Stromal cell of bone marrow (primary cell): ENCODE measurements around the gene CERS6.
A peak's percentile ranks its signal among the peaks of the same experiment; 100 is the strongest.

Source experiments
- DNase-seq: peaks from one replicate; pipeline ENCODE4 v3.0.0-alpha.2; 2012; ENCODE audit warnings: low read depth

The CERS6 gene

DNA sequence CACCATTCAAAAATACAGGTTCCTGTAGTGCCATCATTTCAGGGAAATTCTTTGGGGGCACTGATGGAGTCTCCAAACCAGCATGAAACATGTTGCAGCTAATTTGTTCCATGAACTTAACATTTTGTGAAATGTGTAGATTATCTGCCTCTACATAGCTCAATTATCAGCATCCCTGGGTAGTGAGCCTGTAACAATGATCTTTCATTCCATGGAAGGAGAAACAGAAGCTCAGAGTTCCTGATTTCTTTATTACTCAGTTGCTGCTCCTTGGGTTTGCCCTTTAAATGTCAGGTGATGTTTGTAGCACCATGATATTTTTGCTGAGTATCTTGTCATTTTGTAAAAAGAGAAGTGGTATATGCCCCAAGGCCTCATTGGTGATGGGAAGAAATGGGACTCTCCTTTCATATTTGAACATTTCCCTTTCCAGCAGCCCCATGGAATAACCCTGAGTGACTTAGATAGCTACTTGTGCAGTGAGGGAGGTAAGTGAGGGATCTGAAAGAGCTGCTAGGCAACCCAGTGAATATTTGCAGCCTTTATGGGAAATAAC lies 146.9 kb downstream of the CERS6 start:
- DNase-seq, result no peak

DNA sequence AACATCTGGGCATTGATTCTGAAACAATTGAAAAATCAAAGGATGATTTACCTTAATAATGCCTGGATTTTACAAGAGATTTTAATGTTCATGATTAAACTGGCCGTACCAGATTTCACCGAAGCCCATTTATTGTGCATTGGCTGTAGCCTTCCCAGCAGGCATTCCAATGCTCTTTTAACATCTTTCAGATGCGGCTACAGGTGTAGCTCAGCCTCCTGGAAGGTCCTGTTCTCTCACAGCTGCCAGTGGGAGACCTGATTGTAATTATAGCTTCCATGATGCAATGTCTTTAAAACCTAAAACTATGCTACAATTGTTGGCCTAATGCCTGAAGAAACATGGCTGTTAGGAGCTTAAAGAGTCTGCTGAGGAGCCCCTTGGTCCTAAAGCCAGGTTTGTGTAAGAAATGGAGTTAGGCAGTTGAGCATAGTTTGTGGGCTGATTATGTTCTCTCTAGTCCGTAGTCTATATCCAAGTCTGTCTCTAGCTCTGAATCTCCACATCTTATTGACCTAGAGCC lies 147.4 kb downstream of the CERS6 start:
- no peak for DNase-seq

DNA sequence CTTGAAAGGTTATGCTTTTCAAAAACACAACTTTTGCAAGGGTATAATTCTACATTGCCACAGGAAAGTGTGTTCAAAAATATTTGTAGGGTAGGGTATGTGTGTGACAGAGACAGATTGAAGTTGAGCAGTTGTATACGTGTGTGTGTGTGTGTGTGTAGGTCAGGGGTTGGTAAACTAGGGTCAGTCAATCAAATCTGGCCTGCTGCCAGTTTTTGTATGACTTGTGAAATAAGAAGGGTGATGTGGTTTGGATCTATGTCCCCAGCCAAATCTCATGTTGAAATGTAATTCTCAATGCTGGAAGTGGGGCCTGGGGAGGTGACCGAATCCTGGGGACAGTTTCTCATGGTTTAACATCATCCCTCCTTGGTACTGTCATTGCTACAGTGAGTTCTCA lies 148.2 kb downstream of the CERS6 start:
- DNase-seq, result no peak

DNA sequence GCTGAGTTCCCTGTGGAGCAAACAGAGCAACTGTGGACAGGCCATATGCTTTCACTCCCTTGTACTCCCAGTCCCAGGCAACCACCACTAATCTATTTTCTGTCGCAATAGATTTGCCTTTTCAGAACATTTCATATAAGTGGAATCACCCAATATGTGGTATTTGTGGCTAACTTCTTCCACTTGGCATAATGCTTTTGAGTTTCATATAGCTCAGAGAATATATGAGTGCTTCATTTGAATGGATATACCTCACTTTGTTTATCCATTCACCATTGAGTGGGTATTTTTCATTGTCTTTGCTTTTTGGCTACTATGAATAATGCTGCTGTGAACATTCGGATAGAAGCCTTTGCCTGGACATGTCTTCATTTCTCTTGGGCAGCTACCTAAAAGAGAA lies 151.9 kb downstream of the CERS6 start:
- peak; percentile 15 for DNase-seq

- DNase-seq, result no peak
These were observed 152.7 kb downstream of the CERS6 start for GRCh38 chr2:168608796-168609195.

GRCh38 chr2:168611091-168611490 lies 155.0 kb downstream of the CERS6 start:
- no peak for DNase-seq

GRCh38 chr2:168611896-168612650 lies 156.0 kb downstream of the CERS6 start:
- DNase-seq, result no peak

DNA sequence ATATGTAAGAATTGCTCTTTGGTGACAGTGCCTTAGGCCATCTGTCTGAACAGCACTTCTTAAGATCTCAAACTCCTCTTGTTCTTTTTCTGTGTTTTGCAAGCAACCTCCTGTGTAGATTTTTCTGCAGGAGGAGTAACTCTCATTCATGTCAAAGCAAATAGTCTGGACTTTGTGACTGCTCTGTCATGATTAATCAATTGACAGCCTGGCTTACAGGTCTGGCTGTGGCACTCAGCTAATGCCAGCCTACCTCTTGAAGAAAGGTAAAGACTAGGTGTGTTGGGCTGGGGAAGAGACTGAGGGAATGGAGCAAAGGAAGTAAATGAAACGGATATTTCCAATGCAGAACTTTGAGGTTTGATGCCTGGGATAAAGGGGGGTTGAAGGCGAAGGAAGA lies 156.6 kb downstream of the CERS6 start:
- DNase-seq, result no peak

GRCh38 chr2:168613551-168613950 lies 157.5 kb downstream of the CERS6 start:
- DNase-seq, result no peak

DNA sequence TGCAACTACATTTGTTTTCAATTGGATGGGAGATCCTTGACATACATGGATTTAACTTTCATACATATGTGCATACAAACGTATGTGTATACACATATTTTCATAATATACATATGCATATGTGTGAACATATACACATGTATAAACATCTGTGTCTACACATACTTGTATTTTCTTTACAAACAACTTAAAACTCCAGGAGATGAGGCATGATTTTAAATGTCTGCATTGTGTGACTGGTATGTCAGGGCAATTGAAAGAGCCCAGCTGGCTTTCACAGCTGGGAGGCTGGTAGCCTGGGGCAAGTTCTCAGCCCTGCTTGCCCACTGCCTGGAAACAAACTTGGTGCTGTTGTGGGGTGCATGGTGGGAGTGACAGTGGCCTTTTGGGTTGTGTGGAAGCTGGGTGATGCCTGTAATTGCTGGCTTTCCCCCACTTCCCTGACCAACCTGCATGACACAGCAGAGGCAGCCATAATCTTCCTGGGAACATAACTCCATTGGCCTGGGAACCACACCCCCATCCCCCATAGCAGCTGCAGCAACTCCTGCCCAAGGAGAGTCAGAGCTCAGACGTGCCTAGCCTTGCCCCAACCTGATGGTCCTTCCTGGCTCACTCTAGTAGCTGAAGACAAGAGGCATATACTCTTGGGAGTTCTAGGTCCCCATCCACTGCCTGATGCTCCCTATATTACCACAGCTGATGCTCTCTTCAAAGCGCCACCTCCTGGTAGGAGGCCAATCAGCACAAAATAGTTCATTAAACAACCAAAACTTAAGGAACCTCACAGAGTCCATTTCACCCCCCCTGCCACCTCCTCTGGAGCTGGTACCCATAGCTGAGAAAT lies 158.3 kb downstream of the CERS6 start:
- no peak for DNase-seq

DNA sequence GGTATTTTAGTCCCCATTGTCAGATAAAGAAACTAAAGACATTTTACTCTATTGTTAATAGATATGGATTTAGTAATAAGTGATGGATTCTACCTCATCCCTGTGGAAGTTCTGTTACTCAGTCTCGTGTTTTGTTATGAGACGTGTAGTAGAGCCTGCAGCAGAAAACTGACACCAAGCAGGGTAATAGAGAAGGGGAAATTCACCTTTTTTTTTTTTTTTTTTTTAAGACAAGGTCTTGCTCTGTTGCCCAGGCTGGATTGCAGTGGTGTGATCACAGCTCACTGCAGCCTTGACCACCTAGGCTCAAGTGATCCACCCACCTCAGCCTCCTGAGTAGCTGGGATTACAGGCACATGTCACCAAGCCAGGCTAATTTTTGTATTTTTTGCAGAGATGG lies 164.5 kb downstream of the CERS6 start:
- no peak for DNase-seq

DNA sequence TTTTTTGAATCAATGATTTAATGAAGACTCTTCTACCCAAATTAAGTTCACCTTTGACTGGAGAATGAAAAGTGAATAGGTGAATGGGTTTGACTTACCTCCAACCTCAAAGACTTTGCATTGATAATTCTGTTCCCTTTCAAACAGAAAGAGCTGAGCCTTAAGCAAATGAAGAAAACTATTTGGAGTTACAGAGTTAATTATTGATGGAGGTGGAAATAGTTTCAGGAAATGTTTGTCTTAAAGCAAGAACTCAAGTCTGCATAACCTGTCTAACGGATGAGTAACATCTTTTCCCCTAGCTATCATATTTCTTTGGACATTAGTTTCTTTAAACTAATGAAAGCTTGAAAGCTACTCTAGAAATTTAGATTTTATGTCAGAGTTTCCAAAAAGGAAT lies 166.5 kb downstream of the CERS6 start:
- DNase-seq, result no peak

GRCh38 chr2:168624028-168624427 lies 168.0 kb downstream of the CERS6 start:
- no peak for DNase-seq

GRCh38 chr2:168626096-168626495 lies 170.0 kb downstream of the CERS6 start:
- DNase-seq, result no peak

GRCh38 chr2:168626647-168627046 lies 170.6 kb downstream of the CERS6 start:
- no peak for DNase-seq

GRCh38 chr2:168632709-168633121 lies 176.6 kb downstream of the CERS6 start:
- DNase-seq, result no peak

GRCh38 chr2:168633200-168633599 lies 177.1 kb downstream of the CERS6 start:
- DNase-seq, result no peak

DNA sequence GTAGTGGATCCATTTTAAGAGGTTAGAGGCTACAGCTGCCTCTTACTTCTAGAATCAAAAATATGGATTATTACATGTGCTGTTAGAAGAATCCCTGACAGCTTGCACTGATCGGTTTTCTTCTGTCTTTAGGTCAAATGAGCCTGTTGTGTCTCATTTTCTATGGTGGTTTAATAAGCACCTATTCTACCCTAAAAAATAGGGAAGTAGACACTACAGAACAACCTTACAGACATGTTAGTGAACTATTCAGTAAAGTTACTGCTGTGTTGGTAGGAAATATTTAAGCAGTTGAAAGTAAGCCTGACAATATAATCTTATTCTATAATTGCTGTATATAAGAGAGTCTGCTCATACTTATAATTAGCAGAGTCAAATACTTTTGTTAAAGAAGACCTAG lies 177.8 kb downstream of the CERS6 start:
- no peak for DNase-seq

- no peak for DNase-seq
These were observed 179.0 kb downstream of the CERS6 start for GRCh38 chr2:168635065-168635577.

- no peak for DNase-seq
These were observed 182.9 kb downstream of the CERS6 start for GRCh38 chr2:168639018-168639417.

GRCh38 chr2:168639441-168639898 lies 183.4 kb downstream of the CERS6 start:
- DNase-seq, result no peak

GRCh38 chr2:168640039-168640438 lies 184.0 kb downstream of the CERS6 start:
- DNase-seq, result no peak

DNA sequence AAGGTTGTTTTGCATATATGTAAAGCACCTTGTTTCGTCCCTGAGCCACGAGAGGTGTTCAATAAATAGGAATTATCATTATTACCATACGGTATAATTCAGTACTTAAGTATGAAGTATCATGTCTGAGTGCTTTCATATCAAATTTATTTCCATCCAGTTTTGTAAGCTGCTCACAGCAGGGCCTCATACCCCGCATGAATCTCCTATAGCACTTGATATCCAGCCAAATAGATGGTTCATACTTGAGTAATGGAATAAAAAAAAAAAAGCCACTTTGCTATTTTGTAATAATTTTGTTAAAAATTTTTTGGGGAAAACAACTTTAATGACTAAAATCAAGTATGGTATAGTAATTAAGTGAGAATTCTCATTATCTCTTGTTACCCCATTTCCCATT lies 185.6 kb downstream of the CERS6 start:
- DNase-seq, result no peak
